HUDEP-2 (cell line): ENCODE data around the gene HPX.
A peak's percentile ranks its signal among the peaks of the same experiment; 100 is the strongest.
"Not testable (repeated sequence)": the region's sequence is repeated elsewhere in the genome, so short reads cannot be mapped to it uniquely, and the experiment has no call there.

ENCODE experiments used
- DNase-seq, 76 experiments: peaks; one replicate each; lab custom pipeline; 2025; ENCODE audit not compliant: unreplicated experiment in 76 of 76; lab: John Stamatoyannopoulos, UW

Gene HPX

DNA sequence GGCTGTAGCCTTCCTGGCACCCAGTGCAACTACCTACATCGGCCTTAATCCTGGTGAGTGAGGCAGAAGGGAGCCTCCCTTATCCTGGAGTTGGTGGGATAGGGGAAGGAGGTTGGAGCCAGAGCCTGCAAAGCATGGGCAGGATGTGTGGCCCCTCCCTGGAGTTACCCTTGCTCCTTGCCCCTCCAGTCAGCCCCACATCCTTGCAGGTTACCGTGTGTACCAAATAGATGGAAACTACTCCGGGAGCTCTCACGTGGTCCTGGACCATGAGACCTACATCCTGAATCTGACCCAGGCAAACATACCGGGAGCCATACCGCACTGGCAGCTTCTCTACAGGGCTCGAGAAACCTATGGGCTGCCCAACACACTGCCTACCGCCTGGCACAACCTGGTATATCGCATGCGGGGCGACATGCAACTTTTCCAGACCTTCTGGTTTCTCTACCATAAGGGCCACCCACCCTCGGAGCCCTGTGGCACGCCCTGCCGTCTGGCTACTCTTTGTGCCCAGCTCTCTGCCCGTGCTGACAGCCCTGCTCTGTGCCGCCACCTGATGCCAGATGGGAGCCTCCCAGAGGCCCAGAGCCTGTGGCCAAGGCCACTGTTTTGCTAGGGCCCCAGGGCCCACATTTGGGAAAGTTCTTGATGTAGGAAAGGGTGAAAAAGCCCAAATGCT is 46.7 kb downstream of the HPX start:
- no peak for DNase-seq

DNA sequence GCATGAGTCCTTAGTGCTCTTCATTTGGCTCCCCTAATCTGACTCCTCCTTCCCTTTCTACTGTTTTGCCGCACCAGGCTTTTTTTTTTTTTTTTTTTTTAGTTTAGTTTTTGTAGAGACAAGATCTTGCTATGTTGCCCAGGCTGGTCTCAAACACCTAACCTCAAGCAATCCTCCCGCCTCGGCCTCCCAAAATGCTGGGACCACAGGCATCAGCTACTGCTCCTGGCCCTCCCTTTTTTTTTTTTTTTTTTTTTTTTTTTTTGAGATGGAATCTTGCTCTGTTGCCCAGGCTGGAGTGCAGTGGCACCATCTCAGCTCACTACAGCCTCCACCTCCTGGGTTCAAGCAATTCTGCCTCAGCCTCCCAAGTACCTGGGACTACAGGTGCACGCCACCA is 48.5 kb downstream of the HPX start:
- not testable (repeated sequence) for DNase-seq

DNA sequence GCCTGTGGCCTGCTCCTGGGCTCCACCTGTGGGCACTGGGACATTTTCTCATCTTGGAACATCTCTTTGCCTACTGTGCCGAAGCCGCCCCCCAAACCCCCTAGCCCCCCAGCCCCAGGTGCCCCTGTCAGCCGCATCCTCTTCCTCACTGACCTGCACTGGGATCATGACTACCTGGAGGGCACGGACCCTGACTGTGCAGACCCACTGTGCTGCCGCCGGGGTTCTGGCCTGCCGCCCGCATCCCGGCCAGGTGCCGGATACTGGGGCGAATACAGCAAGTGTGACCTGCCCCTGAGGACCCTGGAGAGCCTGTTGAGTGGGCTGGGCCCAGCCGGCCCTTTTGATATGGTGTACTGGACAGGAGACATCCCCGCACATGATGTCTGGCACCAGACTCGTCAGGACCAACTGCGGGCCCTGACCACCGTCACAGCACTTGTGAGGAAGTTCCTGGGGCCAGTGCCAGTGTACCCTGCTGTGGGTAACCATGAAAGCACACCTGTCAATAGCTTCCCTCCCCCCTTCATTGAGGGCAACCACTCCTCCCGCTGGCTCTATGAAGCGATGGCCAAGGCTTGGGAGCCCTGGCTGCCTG is 49.2 kb downstream of the HPX start:
- no peak for DNase-seq

DNA sequence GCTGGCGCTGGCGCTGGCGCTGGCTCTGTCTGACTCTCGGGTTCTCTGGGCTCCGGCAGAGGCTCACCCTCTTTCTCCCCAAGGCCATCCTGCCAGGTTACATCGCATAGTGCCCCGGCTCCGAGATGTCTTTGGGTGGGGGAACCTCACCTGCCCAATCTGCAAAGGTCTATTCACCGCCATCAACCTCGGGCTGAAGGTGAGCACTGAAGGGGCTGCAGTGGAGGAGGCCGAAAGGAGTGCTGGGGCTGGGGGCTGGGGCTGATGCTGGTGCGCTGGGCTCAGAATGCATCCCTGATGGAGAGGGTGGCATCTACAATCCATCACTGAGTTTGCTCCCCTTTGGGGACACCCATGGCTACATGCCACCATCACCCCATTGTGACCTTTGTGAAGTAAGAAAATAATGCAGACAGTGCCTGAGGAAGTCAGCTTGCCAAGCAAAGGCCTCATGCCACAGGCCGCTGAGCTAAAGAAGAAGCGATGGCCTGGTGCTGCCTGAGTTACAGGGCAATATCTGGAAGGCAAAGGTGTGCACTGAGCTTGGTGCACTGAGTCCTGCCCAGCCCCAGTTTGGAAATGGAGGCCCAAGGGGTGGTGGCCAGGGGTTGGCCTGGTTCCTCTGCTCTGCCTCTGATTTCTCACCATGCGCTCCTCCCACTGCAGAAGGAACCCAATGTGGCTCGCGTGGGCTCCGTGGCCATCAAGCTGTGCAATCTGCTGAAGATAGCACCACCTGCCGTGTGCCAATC is 49.9 kb downstream of the HPX start:
- no peak for DNase-seq

DNA sequence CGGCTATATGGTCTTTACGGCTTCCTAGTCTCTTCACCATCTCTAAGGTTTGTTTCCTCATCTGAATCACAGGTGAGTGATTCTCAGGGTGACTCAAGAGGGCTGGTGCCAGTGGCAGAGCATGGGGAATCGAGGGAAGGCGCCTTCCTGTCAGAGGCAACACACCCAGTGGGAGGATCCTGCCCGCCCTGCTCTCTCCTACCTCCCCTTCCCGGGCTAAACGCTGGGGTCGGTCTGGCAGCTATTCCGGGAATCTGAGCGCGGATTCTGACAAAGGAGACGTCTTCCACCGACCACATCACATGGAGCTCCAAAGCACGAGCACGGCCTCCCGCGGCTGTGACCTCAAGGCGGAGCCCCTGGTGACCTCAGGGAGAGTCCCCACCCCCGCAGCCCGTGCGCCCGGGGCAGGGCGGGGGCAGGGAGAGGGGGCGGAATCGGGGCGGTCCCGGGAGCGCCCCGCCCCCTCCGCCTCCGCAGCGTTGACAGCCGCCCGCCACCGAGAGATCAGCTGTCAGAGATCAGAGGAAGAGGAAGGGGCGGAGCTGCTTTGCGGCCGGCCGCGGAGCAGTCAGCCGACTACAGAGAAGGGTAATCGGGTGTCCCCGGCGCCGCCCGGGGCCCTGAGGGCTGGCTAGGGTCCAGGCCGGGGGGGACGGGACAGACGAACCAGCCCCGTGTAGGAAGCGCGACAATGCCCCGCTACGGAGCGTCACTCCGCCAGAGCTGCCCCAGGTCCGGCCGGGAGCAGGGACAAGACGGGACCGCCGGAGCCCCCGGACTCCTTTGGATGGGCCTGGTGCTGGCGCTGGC is 50.7 kb downstream of the HPX start, which contains the start of gene SMPD1:
Gene SMPD1, plus strand, starts transcription at position 570 of the 813 bp plus-strand sequence. Its CDS starts 125 bp downstream, at position 695.
- DNase-seq: peak in 75 of 76 experiments; percentile 16 to 95 (median 88)

DNA sequence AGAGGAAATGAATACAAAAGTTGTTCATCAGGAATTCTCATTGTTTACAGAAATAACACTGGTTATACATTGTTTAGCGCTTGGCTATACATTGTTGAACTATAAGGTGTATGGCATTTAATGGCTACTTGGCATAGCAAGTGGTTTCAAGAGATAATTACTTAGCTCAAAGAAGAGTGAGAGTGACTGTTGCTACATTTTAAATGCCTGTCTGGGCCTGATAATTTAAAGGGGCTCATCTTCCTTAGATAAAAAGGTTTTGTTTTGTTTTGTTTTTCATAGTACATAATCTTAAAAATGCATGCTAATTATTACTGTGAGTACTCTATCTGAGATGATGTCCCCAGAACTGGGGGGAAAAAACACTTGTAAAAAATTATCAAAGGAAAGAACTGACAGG is 52.0 kb downstream of the HPX start:
- DNase-seq: peak in 5 of 76 experiments; percentile 6 to 36 (median 25)

DNA sequence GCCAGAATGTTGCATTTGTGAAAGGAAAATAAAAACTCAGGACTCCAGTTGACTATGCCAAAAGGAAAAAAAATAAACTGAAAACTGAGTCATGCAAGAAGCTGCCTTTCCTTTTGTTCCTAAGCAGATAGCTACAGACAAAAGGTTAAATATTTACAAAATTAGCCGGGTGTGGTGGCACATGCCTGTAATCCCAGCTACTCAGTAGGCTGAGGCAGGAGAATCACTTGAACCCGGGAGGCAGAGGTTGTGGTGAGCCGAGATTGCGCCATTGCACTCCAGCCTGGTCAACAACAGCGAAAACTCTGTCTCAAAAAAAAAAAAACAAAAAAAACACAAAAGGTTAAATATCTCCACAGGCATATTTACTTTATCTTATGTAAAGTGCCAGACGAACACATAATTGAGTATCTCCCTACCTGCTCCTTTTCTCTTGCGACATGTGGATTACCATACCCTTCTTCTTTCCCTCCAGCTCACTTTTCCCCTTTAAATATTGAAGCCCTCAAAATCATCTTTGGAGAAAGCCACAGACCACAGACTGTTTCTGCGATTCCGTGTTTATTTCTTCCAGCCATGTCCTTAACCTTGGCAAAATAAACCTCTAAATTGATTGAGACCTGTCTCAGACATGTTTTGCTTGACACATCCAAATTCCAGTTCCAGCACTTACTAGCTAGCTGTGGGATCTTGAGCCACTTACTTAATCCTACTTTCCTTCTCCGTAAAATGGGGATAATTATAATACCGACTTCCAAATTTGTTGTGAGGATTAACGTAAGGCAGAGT is 52.8 kb downstream of the HPX start:
- no peak for DNase-seq

DNA sequence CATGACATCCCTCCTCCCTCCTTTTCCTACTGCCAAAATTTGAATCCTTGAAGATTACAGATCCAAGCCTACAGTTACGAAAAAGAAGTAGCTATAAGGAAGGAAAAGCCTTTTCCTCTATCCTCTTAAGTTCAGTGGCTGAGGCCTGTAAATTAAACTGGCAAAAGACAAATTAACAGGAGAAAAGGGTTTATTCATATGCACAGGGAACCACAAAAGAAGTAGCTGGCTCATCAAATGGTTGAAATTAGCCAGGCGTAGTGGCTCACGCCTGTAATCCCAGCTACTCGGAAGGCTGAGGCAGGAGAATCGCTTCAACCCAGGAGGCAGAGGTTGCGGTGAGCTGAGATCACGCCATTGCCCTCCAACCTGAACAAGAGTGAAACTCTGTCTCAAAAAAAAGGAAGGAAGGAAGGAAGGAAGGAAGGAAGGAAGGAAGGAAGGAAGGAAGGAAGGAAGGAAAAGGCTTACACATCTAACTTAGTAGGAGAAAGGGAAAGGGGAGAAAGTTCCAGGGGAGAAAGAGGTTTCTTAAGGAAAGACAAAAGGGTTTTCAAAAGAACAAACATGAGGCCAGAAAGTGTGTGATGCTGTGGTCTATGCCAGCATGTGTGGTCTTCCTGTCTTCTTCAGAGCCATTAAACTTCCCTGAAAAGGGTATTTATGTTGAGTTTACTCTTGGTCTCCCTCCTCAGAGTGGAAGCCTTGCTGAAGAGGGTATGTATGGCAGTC is 55.6 kb downstream of the HPX start:
- no peak for DNase-seq
